Measurements from ENCODE around the gene HMX2. TPM values are rescaled to one million over a fixed set of nuclear protein-coding genes. Genes with fewer than 3 reads are reported as not detected.
A peak's percentile ranks its signal among the peaks of the same experiment; 100 is the strongest.

The HMX2 gene
- polyA plus RNA-seq, 1 donor (not counting 4 experiments of a cell fraction or from before 2014, with no cell fraction given), result not detected

DNA sequence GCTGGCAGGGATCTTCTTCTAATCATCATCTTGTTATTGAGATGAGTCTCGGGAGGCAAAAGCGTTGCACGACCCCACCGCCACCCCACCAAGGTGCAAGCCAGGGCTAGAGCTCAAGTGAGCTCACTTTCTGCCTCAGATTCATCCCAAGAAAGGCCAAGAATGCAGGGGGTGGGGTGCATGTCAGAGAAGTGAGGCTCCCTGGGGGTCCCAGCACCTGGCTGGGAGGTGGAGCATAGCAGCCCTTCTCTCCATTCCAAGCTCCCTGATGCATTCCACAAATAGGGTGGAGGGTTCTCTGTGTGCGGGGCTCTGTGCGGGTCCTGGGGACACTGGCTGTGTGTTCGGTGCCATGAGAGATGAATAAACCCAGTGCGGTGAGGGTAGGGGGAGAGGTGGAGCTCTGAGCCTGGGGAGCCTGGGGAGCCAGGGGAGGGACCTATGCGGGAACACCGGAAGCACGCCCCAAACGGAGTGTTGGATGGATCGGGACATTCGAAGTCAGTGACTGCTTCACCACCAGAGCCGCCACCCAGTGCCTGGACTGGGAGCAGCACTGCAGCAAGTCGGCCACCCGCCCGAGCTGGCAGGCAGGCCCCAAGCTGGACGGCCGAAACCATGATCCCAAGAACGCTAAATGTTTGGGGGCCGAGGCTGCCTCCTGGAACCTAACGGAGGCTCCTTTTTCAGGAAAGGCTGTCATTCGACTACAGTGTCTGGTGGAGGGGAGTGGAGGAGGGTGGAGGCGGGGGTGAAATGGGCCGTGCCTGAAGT, 30.1 kb upstream of the HMX2 start:
- Histone ChIP-seq H3K4me3 (ENCODE audit: control insufficient read depth in 2 of 3, extremely low read depth in 1 of 3, insufficient read depth in 2 of 3, low read depth in 1 of 3, low read length in 3 of 3) (no peak overlapping the region), H3K36me3 (ENCODE audit: control insufficient read depth in 2 of 2, extremely low read depth in 1 of 2, insufficient read depth in 2 of 2, low read length in 2 of 2) (no peaks in the 10 kb centered on the region), H3K27ac (ENCODE audit: control insufficient read depth, insufficient read depth, low read length) (no peak overlapping the region), H3K79me2 (ENCODE audit: control insufficient read depth, insufficient read depth, low read length) (no peaks in the 10 kb centered on the region), H3K4me2 (ENCODE audit: control insufficient read depth, extremely low read depth, insufficient read depth, low read depth, low read length) (no peak overlapping the region), H3K9ac (ENCODE audit: control insufficient read depth, extremely low read depth, insufficient read depth, low read length) (no peak overlapping the region), H3K27me3 (ENCODE audit: control insufficient read depth, extremely low read depth, insufficient read depth, low read length) (peaks cover 21% of the 10 kb centered on the region), H4K20me1 (ENCODE audit: control insufficient read depth, extremely low read depth, insufficient read depth, low read length) (no peaks in the 10 kb centered on the region), H2AFZ (ENCODE audit: control insufficient read depth, low read length) (no peak overlapping the region), H3K9me1 (ENCODE audit: control insufficient read depth, extremely low read depth, insufficient read depth, low read length) (no peaks in the 10 kb centered on the region), H3K4me1 (ENCODE audit: control insufficient read depth, extremely low read depth, insufficient read depth, low read length) (no peaks in the 10 kb centered on the region), H3K9me3 (ENCODE audit: control insufficient read depth, low read depth, low read length) (no peaks in the 10 kb centered on the region)
- dilution Hi-C loops (cut with MboI; ENCODE audit: extremely low pct_ligation_motif_present, low sequenced_read_pairs), result no loop called here
- no peak for DNase-seq (ENCODE audit: low read depth, low spot score)
- FAIRE-seq, result no peak
- no peak for TF ChIP-seq EZH2 (IDR thresholded peaks at IDR 0.05; ENCODE audit: low read length)
- peak in 1 of 3 experiments; percentile 18 for TF ChIP-seq CTCF (optimal IDR thresholded peaks at IDR 0.05 in 1 of 3, IDR thresholded peaks at IDR 0.05 in 1 of 3, conservative IDR thresholded peaks at IDR 0.05 in 1 of 3; ENCODE audit: extremely low read depth in 1 of 3, insufficient read depth in 2 of 3, low read length in 3 of 3)

DNA sequence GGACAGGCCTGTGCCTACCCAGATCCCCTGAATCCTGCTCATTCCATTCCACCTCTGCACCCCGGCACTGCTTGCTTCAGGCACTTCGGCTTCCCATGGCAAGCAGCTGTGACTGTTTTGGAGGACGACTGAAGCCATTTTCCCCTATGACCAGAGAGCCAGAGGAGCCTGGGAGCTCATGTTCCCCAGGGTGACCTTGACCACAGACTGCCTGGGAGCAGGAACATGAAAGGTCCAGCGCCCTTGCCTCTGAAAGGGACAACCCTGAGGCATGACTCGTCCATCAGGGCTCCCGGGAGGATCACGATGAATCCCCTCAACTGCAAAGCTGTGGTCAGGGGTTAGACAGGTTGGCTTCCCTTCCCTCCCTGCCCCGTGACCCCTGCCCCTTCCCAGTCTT, 28.9 kb upstream of the HMX2 start:
- Histone ChIP-seq H3K79me2 (ENCODE audit: control insufficient read depth, insufficient read depth, low read length) (no peaks in the 10 kb centered on the region), H3K9me1 (ENCODE audit: control insufficient read depth, extremely low read depth, insufficient read depth, low read length) (no peaks in the 10 kb centered on the region), H3K9me3 (ENCODE audit: control insufficient read depth, low read depth, low read length) (no peaks in the 10 kb centered on the region), H3K36me3 (ENCODE audit: control insufficient read depth in 2 of 2, extremely low read depth in 1 of 2, insufficient read depth in 2 of 2, low read length in 2 of 2) (no peaks in the 10 kb centered on the region), H3K4me3 (ENCODE audit: control insufficient read depth in 2 of 3, extremely low read depth in 1 of 3, insufficient read depth in 2 of 3, low read depth in 1 of 3, low read length in 3 of 3) (no peak overlapping the region), H4K20me1 (ENCODE audit: control insufficient read depth, extremely low read depth, insufficient read depth, low read length) (no peaks in the 10 kb centered on the region), H2AFZ (ENCODE audit: control insufficient read depth, low read length) (no peak overlapping the region), H3K27ac (ENCODE audit: control insufficient read depth, insufficient read depth, low read length) (no peak overlapping the region), H3K4me2 (ENCODE audit: control insufficient read depth, extremely low read depth, insufficient read depth, low read depth, low read length) (no peak overlapping the region), H3K4me1 (ENCODE audit: control insufficient read depth, extremely low read depth, insufficient read depth, low read length) (no peaks in the 10 kb centered on the region), H3K9ac (ENCODE audit: control insufficient read depth, extremely low read depth, insufficient read depth, low read length) (no peak overlapping the region), H3K27me3 (ENCODE audit: control insufficient read depth, extremely low read depth, insufficient read depth, low read length) (peaks cover 21% of the 10 kb centered on the region)
- no peak for FAIRE-seq
- DNase-seq (ENCODE audit: low read depth, low spot score), result no peak
- TF ChIP-seq CTCF (optimal IDR thresholded peaks at IDR 0.05 in 1 of 3, IDR thresholded peaks at IDR 0.05 in 1 of 3, conservative IDR thresholded peaks at IDR 0.05 in 1 of 3; ENCODE audit: extremely low read depth in 1 of 3, insufficient read depth in 2 of 3, low read length in 3 of 3) (no peak), EZH2 (IDR thresholded peaks at IDR 0.05; ENCODE audit: low read length) (no peak)
- dilution Hi-C loops (cut with MboI; ENCODE audit: extremely low pct_ligation_motif_present, low sequenced_read_pairs), result no loop called here
